Loucy (cell line): Measurements from ENCODE around the gene PIK3CD.
"Not testable (repeated sequence)": the region's sequence is repeated elsewhere in the genome, so short reads cannot be mapped to it uniquely, and the experiment has no call there.

Experiments used
- H2AFZ ChIP-seq: fragments of 200-600 bp; sonication (generic); 2 replicates; pipeline ENCODE4 v1.6.0; 2016; ENCODE audit warnings: antibody characterized with exemption, mild to moderate bottlenecking, low read length, moderate library complexity
- H3F3A ChIP-seq: fragments of 200-600 bp; 2 replicates; pipeline ENCODE4 v1.6.0; 2016; ENCODE audit warnings: antibody characterized with exemption, low read depth, mild to moderate bottlenecking
- H3K27me3 ChIP-seq: fragments of 200-600 bp; sonication (generic); 2 replicates; pipeline ENCODE4 v1.6.1; 2014; ENCODE audit warnings: low read length, mild to moderate bottlenecking; ENCODE audit not compliant: insufficient read depth, poor library complexity, severe bottlenecking
- H3K36me3 ChIP-seq: fragments of 200-600 bp; sonication (generic); 2 replicates; pipeline ENCODE4 v1.6.1; 2016; ENCODE audit warnings: low read length; ENCODE audit not compliant: insufficient read depth
- H3K4me1 ChIP-seq: fragments of 200-600 bp; sonication (generic); 2 replicates; pipeline ENCODE4 v1.5.1; 2014; ENCODE audit warnings: low read length, mild to moderate bottlenecking; ENCODE audit not compliant: insufficient read depth, poor library complexity, severe bottlenecking
- H3K4me2 ChIP-seq: fragments of 200-600 bp; sonication (generic); 2 replicates; pipeline ENCODE4 v1.6.0; 2014; ENCODE audit warnings: antibody characterized with exemption, low read length, low read depth, mild to moderate bottlenecking; ENCODE audit not compliant: poor library complexity, severe bottlenecking
- H3K4me3 ChIP-seq: fragments of 200-600 bp; sonication (generic); 2 replicates; pipeline ENCODE4 v1.5.1; 2014; ENCODE audit warnings: low read length, mild to moderate bottlenecking, mixed read lengths; ENCODE audit not compliant: poor library complexity, severe bottlenecking
- H3K79me2 ChIP-seq: fragments of 200-600 bp; sonication (generic); 2 replicates; pipeline ENCODE4 v1.6.1; 2014; ENCODE audit warnings: low read length; ENCODE audit not compliant: insufficient read depth
- H3K9ac ChIP-seq: fragments of 200-600 bp; sonication (generic); 2 replicates; pipeline ENCODE4 v1.6.0; 2014; ENCODE audit warnings: mild to moderate bottlenecking, low read depth, low read length, moderate library complexity; ENCODE audit not compliant: poor library complexity, severe bottlenecking
- H3K9me2 ChIP-seq: fragments of 200-600 bp; sonication (generic); replicated peaks from 2 replicates; pipeline ENCODE4 v1.6.1; 2016; ENCODE audit warnings: low read depth, low read length, mixed read lengths
- H3K9me3 ChIP-seq: fragments of 200-600 bp; sonication (generic); 2 replicates; pipeline ENCODE4 v1.6.1; 2014; ENCODE audit warnings: mild to moderate bottlenecking, antibody characterized with exemption, low read length, low read depth; ENCODE audit not compliant: insufficient read depth
- H4K20me1 ChIP-seq: fragments of 200-600 bp; sonication (generic); 2 replicates; pipeline ENCODE4 v1.6.0; 2014; ENCODE audit warnings: antibody characterized with exemption, low read length, mild to moderate bottlenecking; ENCODE audit not compliant: insufficient read depth, poor library complexity, severe bottlenecking
- CTCF ChIP-seq: fragments of 200-600 bp; sonication (generic); conservative IDR thresholded peaks from 2 replicates; pipeline ENCODE4 v1.5.1; 2014; ENCODE audit warnings: mild to moderate bottlenecking, antibody characterized with exemption, low read length
- EZH2phosphoT487 ChIP-seq: fragments of 200-600 bp; IDR thresholded peaks from 2 replicates; pipeline ENCODE4 v1.6.1; 2018; ENCODE audit warnings: antibody characterized with exemption, mild to moderate bottlenecking, moderate library complexity, borderline replicate concordance

The PIK3CD gene

GRCh38 chr1:9744106-9744799, 92.7 kb downstream of the PIK3CD start:
- Histone ChIP-seq H3K4me3 (no peak overlapping the region), H3F3A (no peaks in the 10 kb centered on the region), H2AFZ (no peak overlapping the region), H3K79me2 (no peaks in the 10 kb centered on the region), H3K27me3 (no peaks in the 10 kb centered on the region), H3K9me3 (no peaks in the 10 kb centered on the region), H4K20me1 (no peaks in the 10 kb centered on the region), H3K9ac (no peak overlapping the region), H3K4me2 (no peak overlapping the region), H3K4me1 (no peaks in the 10 kb centered on the region), H3K36me3 (peaks cover 76% of the 10 kb centered on the region), H3K9me2 (no peaks in the 10 kb centered on the region)
- TF ChIP-seq CTCF (no peak), EZH2phosphoT487 (no peak)

- H3K4me1 ChIP-seq = no peaks in the 10 kb centered on the region
- no peaks in the 10 kb centered on the region for H3F3A ChIP-seq
- H3K27me3 ChIP-seq = no peaks in the 10 kb centered on the region
- H3K4me3 ChIP-seq = no peak overlapping the region
- no peaks in the 10 kb centered on the region for H3K9me3 ChIP-seq
- no peaks in the 10 kb centered on the region for H3K9me2 ChIP-seq
- no peak overlapping the region for H2AFZ ChIP-seq
- H3K79me2 ChIP-seq = no peaks in the 10 kb centered on the region
- no peak for TF ChIP-seq CTCF
- no peak for TF ChIP-seq EZH2phosphoT487
- no peak overlapping the region for H3K4me2 ChIP-seq
- no peak overlapping the region for H3K9ac ChIP-seq
- peaks cover 77% of the 10 kb centered on the region for H3K36me3 ChIP-seq
- no peaks in the 10 kb centered on the region for H4K20me1 ChIP-seq
Observed at GRCh38 chr1:9746211-9746610, 94.7 kb downstream of the PIK3CD start.

GRCh38 chr1:9746651-9747050, 95.1 kb downstream of the PIK3CD start:
- Histone ChIP-seq H3K36me3 (peaks cover 77% of the 10 kb centered on the region), H3K79me2 (no peaks in the 10 kb centered on the region), H3K9me2 (no peaks in the 10 kb centered on the region), H3K9ac (no peak overlapping the region), H3K4me1 (no peaks in the 10 kb centered on the region), H2AFZ (no peak overlapping the region), H3K4me2 (no peak overlapping the region), H3K4me3 (no peak overlapping the region), H4K20me1 (no peaks in the 10 kb centered on the region), H3K9me3 (no peaks in the 10 kb centered on the region), H3F3A (no peaks in the 10 kb centered on the region), H3K27me3 (no peaks in the 10 kb centered on the region)
- TF ChIP-seq CTCF (no peak), EZH2phosphoT487 (no peak)

GRCh38 chr1:9748391-9748790, 96.9 kb downstream of the PIK3CD start:
- not testable (repeated sequence) for H2AFZ ChIP-seq, H3K27me3 ChIP-seq, H3K9me3 ChIP-seq, H3K4me1 ChIP-seq, H3F3A ChIP-seq, H3K4me2 ChIP-seq, H3K9me2 ChIP-seq, H3K79me2 ChIP-seq, H3K9ac ChIP-seq, H4K20me1 ChIP-seq, H3K4me3 ChIP-seq
- H3K36me3 ChIP-seq = peaks cover 79% of the 10 kb centered on the region
